ENCODE data around the gene TTR. TPM values are rescaled to one million over a fixed set of nuclear protein-coding genes. Genes with fewer than 3 reads are reported as not detected.

Gene TTR
- total RNA-seq, 3 donors from 2014 or later = not detected

GRCh38 chr18:31592506-31593157 is 955 bp downstream of the TTR start:
- H3K4me1 ChIP-seq = no peaks in the 10 kb centered on the region
- intact Hi-C loops (cut with DNase I; ENCODE audit: low total_unique reads) = no loop called here
- H3K4me3 ChIP-seq = no peak overlapping the region
- H3K27ac ChIP-seq = no peak overlapping the region
- no peaks in the 10 kb centered on the region for H3K27me3 ChIP-seq
- no peaks in the 10 kb centered on the region for H3K9me3 ChIP-seq
- TF ChIP-seq CTCF (IDR thresholded peaks at IDR 0.05) (no peak), POLR2AphosphoS5 (IDR thresholded peaks at IDR 0.05) (no peak), POLR2A (IDR thresholded peaks at IDR 0.05) (no peak)
- H3K36me3 ChIP-seq = no peaks in the 10 kb centered on the region
- DNase-seq (ENCODE audit: low spot score in 2 of 2) = no peak

GRCh38 chr18:31595121-31595771 is 3.6 kb downstream of the TTR start:
- no peaks in the 10 kb centered on the region for H3K27me3 ChIP-seq
- DNase-seq (ENCODE audit: low spot score in 2 of 2) = no peak
- no peaks in the 10 kb centered on the region for H3K9me3 ChIP-seq
- no peak overlapping the region for H3K27ac ChIP-seq
- no peak for TF ChIP-seq CTCF (IDR thresholded peaks at IDR 0.05)
- TF ChIP-seq POLR2A (IDR thresholded peaks at IDR 0.05) = no peak
- no peak for TF ChIP-seq POLR2AphosphoS5 (IDR thresholded peaks at IDR 0.05)
- intact Hi-C loops (cut with DNase I; ENCODE audit: low total_unique reads) = no loop called here
- no peaks in the 10 kb centered on the region for H3K4me1 ChIP-seq
- no peaks in the 10 kb centered on the region for H3K36me3 ChIP-seq
- H3K4me3 ChIP-seq = no peak overlapping the region

DNA sequence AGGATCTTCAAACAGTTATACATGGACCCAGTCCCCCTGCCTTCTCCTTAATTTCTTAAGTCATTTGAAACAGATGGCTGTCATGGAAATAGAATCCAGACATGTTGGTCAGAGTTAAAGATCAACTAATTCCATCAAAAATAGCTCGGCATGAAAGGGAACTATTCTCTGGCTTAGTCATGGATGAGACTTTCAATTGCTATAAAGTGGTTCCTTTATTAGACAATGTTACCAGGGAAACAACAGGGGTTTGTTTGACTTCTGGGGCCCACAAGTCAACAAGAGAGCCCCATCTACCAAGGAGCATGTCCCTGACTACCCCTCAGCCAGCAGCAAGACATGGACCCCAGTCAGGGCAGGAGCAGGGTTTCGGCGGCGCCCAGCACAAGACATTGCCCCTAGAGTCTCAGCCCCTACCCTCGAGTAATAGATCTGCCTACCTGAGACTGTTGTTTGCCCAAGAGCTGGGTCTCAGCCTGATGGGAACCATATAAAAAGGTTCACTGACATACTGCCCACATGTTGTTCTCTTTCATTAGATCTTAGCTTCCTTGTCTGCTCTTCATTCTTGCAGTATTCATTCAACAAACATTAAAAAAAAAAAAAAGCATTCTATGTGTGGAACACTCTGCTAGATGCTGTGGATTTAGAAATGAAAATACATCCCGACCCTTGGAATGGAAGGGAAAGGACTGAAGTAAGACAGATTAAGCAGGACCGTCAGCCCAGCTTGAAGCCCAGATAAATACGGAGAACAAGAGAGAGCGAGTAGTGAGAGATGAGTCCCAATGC is 4.6 kb downstream of the TTR start:
- Histone ChIP-seq H3K36me3 (no peaks in the 10 kb centered on the region), H3K27me3 (no peaks in the 10 kb centered on the region), H3K9me3 (no peaks in the 10 kb centered on the region), H3K4me3 (no peak overlapping the region), H3K4me1 (no peaks in the 10 kb centered on the region), H3K27ac (no peak overlapping the region)
- DNase-seq (ENCODE audit: low spot score in 2 of 2) = no peak
- TF ChIP-seq CTCF (IDR thresholded peaks at IDR 0.05) = no peak
- no peak for TF ChIP-seq POLR2AphosphoS5 (IDR thresholded peaks at IDR 0.05)
- TF ChIP-seq POLR2A (IDR thresholded peaks at IDR 0.05) = no peak
- intact Hi-C loops (cut with DNase I; ENCODE audit: low total_unique reads) = no loop called here

GRCh38 chr18:31598021-31598805 is 6.5 kb downstream of the TTR start:
- Histone ChIP-seq H3K27me3 (no peaks in the 10 kb centered on the region), H3K4me1 (no peaks in the 10 kb centered on the region), H3K27ac (no peak overlapping the region), H3K9me3 (no peaks in the 10 kb centered on the region), H3K36me3 (no peaks in the 10 kb centered on the region), H3K4me3 (no peak overlapping the region)
- intact Hi-C loops (cut with DNase I; ENCODE audit: low total_unique reads) = no loop called here
- TF ChIP-seq POLR2A (IDR thresholded peaks at IDR 0.05) = no peak
- no peak for TF ChIP-seq CTCF (IDR thresholded peaks at IDR 0.05)
- no peak for TF ChIP-seq POLR2AphosphoS5 (IDR thresholded peaks at IDR 0.05)
- no peak for DNase-seq (ENCODE audit: low spot score in 2 of 2)
